ENCODE results near the gene SLC51B. TPM values are rescaled to one million over a fixed set of nuclear protein-coding genes. Genes with fewer than 3 reads are reported as not detected.
"Not testable (repeated sequence)": the region's sequence is repeated elsewhere in the genome, so short reads cannot be mapped to it uniquely, and the experiment has no call there.

SLC51B gene
- polyA plus RNA-seq, 1 donor from 2014 or later: not detected

GRCh38 chr15:65041787-65042186, 3.4 kb upstream of the SLC51B start:
- Histone ChIP-seq H2AFZ (ENCODE audit: low read depth, low read length) (no peak overlapping the region), H3K4me2 (ENCODE audit: low read length) (no peak overlapping the region), H3K9me2 (ENCODE audit: insufficient read depth, low read length) (no peaks in the 10 kb centered on the region), H3K27me3 (ENCODE audit: insufficient read depth, low read depth, low read length) (no peaks in the 10 kb centered on the region), H3K27ac (ENCODE audit: low read length) (no peak overlapping the region), H3K4me3 (ENCODE audit: low read length) (no peak overlapping the region), H3K36me3 (ENCODE audit: insufficient read depth, low read length) (no peaks in the 10 kb centered on the region), H3K79me2 (replicated peaks; ENCODE audit: insufficient read depth, low read length) (no peaks in the 10 kb centered on the region), H4K20me1 (ENCODE audit: insufficient read depth) (no peaks in the 10 kb centered on the region), H3F3A (ENCODE audit: insufficient read depth, low read length, poor library complexity, severe bottlenecking) (no peaks in the 10 kb centered on the region), H3K9me3 (ENCODE audit: low read length) (no peaks in the 10 kb centered on the region), H3K9ac (ENCODE audit: low read length) (no peak overlapping the region)
- TF ChIP-seq POLR2AphosphoS5 (IDR thresholded peaks at IDR 0.05) (no peak), SMC3 (conservative IDR thresholded peaks at IDR 0.05; ENCODE audit: poor library complexity) (no peak), RAD21 (conservative IDR thresholded peaks at IDR 0.05) (no peak), CTCF (IDR thresholded peaks at IDR 0.05; ENCODE audit: poor library complexity, severe bottlenecking) (no peak), EZH2 (IDR thresholded peaks at IDR 0.05; ENCODE audit: borderline replicate concordance, insufficient read depth, low read length, poor library complexity, severe bottlenecking) (no peak), TAF1 (IDR thresholded peaks at IDR 0.05; ENCODE audit: low read depth) (no peak), MXI1 (conservative IDR thresholded peaks at IDR 0.05; ENCODE audit: poor library complexity, severe bottlenecking) (no peak), REST (IDR thresholded peaks at IDR 0.05; ENCODE audit: borderline replicate concordance) (no peak), EP300 (conservative IDR thresholded peaks at IDR 0.05; ENCODE audit: poor library complexity, severe bottlenecking) (no peak)

GRCh38 chr15:65042776-65043327, 2.3 kb upstream of the SLC51B start:
- Histone ChIP-seq H3K4me3 (ENCODE audit: low read length) (no peak overlapping the region), H4K20me1 (ENCODE audit: insufficient read depth) (no peaks in the 10 kb centered on the region), H3K36me3 (ENCODE audit: insufficient read depth, low read length) (no peaks in the 10 kb centered on the region), H3K27ac (ENCODE audit: low read length) (no peak overlapping the region), H3K27me3 (ENCODE audit: insufficient read depth, low read depth, low read length) (no peaks in the 10 kb centered on the region), H3K9ac (ENCODE audit: low read length) (no peak overlapping the region), H3K9me3 (ENCODE audit: low read length) (no peaks in the 10 kb centered on the region), H3K9me2 (ENCODE audit: insufficient read depth, low read length) (no peaks in the 10 kb centered on the region), H3F3A (ENCODE audit: insufficient read depth, low read length, poor library complexity, severe bottlenecking) (no peaks in the 10 kb centered on the region), H3K79me2 (replicated peaks; ENCODE audit: insufficient read depth, low read length) (no peaks in the 10 kb centered on the region), H2AFZ (ENCODE audit: low read depth, low read length) (no peak overlapping the region), H3K4me2 (ENCODE audit: low read length) (no peak overlapping the region)
- TF ChIP-seq POLR2AphosphoS5 (IDR thresholded peaks at IDR 0.05) (no peak), EZH2 (IDR thresholded peaks at IDR 0.05; ENCODE audit: borderline replicate concordance, insufficient read depth, low read length, poor library complexity, severe bottlenecking) (no peak), CTCF (IDR thresholded peaks at IDR 0.05; ENCODE audit: poor library complexity, severe bottlenecking) (no peak), MXI1 (conservative IDR thresholded peaks at IDR 0.05; ENCODE audit: poor library complexity, severe bottlenecking) (no peak), EP300 (conservative IDR thresholded peaks at IDR 0.05; ENCODE audit: poor library complexity, severe bottlenecking) (no peak), SMC3 (conservative IDR thresholded peaks at IDR 0.05; ENCODE audit: poor library complexity) (no peak), TAF1 (IDR thresholded peaks at IDR 0.05; ENCODE audit: low read depth) (no peak), REST (IDR thresholded peaks at IDR 0.05; ENCODE audit: borderline replicate concordance) (no peak)

- H3K4me3 ChIP-seq (ENCODE audit: low read length); H3K27ac ChIP-seq (ENCODE audit: low read length); H3K9me3 ChIP-seq (ENCODE audit: low read length); H4K20me1 ChIP-seq (ENCODE audit: insufficient read depth); H3K79me2 ChIP-seq (replicated peaks; ENCODE audit: insufficient read depth, low read length); H3K36me3 ChIP-seq (ENCODE audit: insufficient read depth, low read length); H3K9me2 ChIP-seq (ENCODE audit: insufficient read depth, low read length); H2AFZ ChIP-seq (ENCODE audit: low read depth, low read length); H3K9ac ChIP-seq (ENCODE audit: low read length); H3K4me2 ChIP-seq (ENCODE audit: low read length); H3F3A ChIP-seq (ENCODE audit: insufficient read depth, low read length, poor library complexity, severe bottlenecking); H3K27me3 ChIP-seq (ENCODE audit: insufficient read depth, low read depth, low read length): not testable (repeated sequence)
Measured at GRCh38 chr15:65044218-65044617, 969 bp upstream of the SLC51B start.

Measured in neural cell (in vitro differentiated cells).